ENCODE measurements around the gene LUC7L3.

LUC7L3 gene

GRCh38 chr17:50731575-50732460, 12.4 kb downstream of the LUC7L3 start:
- H3K27ac ChIP-seq: no peak overlapping the region
- H3K4me3 ChIP-seq (ENCODE audit: low read depth, low read length): no peak overlapping the region
- DNase-seq: no peak

GRCh38 chr17:50735287-50735686, 15.9 kb downstream of the LUC7L3 start:
- H3K36me3 ChIP-seq (replicated peaks): peaks cover 10% of the 10 kb centered on the region
- in situ Hi-C loops (cut with HindIII; ENCODE audit: low pct_ligation_motif_present, low sequenced_read_pairs): no loop called here
- no peak for TF ChIP-seq CTCF (IDR thresholded peaks at IDR 0.05; ENCODE audit: low read depth, low read length, missing control alignments)
- no peak for DNase-seq
- H3K27ac ChIP-seq: no peak overlapping the region
- H3K27me3 ChIP-seq (replicated peaks): no peaks in the 10 kb centered on the region
- no peak overlapping the region for H3K4me3 ChIP-seq (ENCODE audit: low read depth, low read length)

More at GRCh38 chr17:50731575-50732460, 12.4 kb downstream of the LUC7L3 start:
- no peaks in the 10 kb centered on the region for H3K27me3 ChIP-seq (replicated peaks)
- no peaks in the 10 kb centered on the region for H3K36me3 ChIP-seq (replicated peaks)
- no peak for TF ChIP-seq CTCF (IDR thresholded peaks at IDR 0.05; ENCODE audit: low read depth, low read length, missing control alignments)
- in situ Hi-C loops (cut with HindIII; ENCODE audit: low pct_ligation_motif_present, low sequenced_read_pairs): no loop called here

GRCh38 chr17:50737118-50737698, 17.8 kb downstream of the LUC7L3 start:
- Histone ChIP-seq H3K4me3 (ENCODE audit: low read depth, low read length) (no peak overlapping the region), H3K27me3 (replicated peaks) (no peaks in the 10 kb centered on the region), H3K27ac (no peak overlapping the region), H3K36me3 (replicated peaks) (peaks cover 29% of the 10 kb centered on the region)
- no peak for DNase-seq
- no peak for TF ChIP-seq CTCF (IDR thresholded peaks at IDR 0.05; ENCODE audit: low read depth, low read length, missing control alignments)
- in situ Hi-C loops (cut with HindIII; ENCODE audit: low pct_ligation_motif_present, low sequenced_read_pairs): no loop called here

- no peak for DNase-seq
- TF ChIP-seq CTCF (IDR thresholded peaks at IDR 0.05; ENCODE audit: low read depth, low read length, missing control alignments): no peak
- Histone ChIP-seq H3K27me3 (replicated peaks) (no peaks in the 10 kb centered on the region), H3K27ac (no peak overlapping the region), H3K4me3 (ENCODE audit: low read depth, low read length) (no peak overlapping the region), H3K36me3 (replicated peaks) (peaks cover 48% of the 10 kb centered on the region)
- in situ Hi-C loops (cut with HindIII; ENCODE audit: low pct_ligation_motif_present, low sequenced_read_pairs): no loop called here
Measured at GRCh38 chr17:50739098-50739497, 19.7 kb downstream of the LUC7L3 start.

GRCh38 chr17:50745631-50746030, 26.2 kb downstream of the LUC7L3 start:
- Histone ChIP-seq H3K27me3 (replicated peaks) (no peaks in the 10 kb centered on the region), H3K27ac (no peak overlapping the region), H3K36me3 (replicated peaks) (peaks cover 85% of the 10 kb centered on the region), H3K4me3 (ENCODE audit: low read depth, low read length) (no peak overlapping the region)
- no peak for DNase-seq
- in situ Hi-C loops (cut with HindIII; ENCODE audit: low pct_ligation_motif_present, low sequenced_read_pairs): no loop called here
- no peak for TF ChIP-seq CTCF (IDR thresholded peaks at IDR 0.05; ENCODE audit: low read depth, low read length, missing control alignments)
